Subcutaneous adipose tissue (tissue), 4 donors: ENCODE measurements around the gene GPR61. TPM values are rescaled to one million over a fixed set of nuclear protein-coding genes. Genes with fewer than 3 reads are reported as not detected.

Experiments
- total RNA-seq, 4 donors: library from RNA; depleted of rRNA; stranded (reverse); fragments of >200 nt; gene quantifications; one replicate each; pipeline ENCODE4 v1.1.0, GENCODE V29; 2016
- TF ChIP-seq, protein P1 (sequence below): fragments of 450-650 bp; IDR thresholded peaks from one replicate; pipeline ENCODE4 v1.5.1; 2016; ENCODE audit warnings: low read depth, mild to moderate bottlenecking, control low read depth, antibody characterized with exemption, moderate library complexity

Gene GPR61
- total RNA-seq, 4 donors from 2014 or later, result not detected

DNA sequence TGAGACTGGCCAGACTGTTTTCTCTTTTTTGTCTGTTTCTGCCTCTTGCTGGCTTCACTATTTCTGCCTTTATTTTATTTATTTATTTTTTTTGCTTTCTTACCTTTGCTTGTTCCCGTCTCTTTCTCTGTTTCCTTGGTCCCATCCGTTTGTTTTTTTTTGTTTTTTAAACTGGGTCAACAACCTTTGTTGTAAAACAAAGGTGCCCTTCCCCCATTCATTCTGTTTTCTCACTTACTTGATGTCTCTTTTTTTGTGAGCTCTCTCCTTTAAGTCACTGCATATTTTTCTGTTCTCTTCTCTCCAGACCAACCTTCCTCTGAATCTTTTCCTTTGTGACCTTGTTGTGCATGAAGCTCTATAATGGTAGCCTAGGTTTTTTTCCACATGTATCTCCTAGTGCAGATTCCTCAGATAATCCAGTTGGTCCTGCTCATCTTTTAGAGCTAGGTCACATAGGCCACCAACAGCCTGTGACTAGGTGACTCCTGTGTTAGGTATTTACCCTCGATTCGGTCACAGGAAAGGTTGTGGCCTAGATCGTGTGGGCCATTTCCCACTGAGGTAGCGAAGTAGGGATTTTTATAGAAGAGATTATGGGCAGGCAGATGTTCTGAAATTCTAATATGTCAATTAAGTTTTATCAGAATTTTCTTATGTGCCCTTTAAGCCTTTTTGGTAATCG, 24.7 kb downstream of the GPR61 start:
- TF ChIP-seq, protein P1, sequence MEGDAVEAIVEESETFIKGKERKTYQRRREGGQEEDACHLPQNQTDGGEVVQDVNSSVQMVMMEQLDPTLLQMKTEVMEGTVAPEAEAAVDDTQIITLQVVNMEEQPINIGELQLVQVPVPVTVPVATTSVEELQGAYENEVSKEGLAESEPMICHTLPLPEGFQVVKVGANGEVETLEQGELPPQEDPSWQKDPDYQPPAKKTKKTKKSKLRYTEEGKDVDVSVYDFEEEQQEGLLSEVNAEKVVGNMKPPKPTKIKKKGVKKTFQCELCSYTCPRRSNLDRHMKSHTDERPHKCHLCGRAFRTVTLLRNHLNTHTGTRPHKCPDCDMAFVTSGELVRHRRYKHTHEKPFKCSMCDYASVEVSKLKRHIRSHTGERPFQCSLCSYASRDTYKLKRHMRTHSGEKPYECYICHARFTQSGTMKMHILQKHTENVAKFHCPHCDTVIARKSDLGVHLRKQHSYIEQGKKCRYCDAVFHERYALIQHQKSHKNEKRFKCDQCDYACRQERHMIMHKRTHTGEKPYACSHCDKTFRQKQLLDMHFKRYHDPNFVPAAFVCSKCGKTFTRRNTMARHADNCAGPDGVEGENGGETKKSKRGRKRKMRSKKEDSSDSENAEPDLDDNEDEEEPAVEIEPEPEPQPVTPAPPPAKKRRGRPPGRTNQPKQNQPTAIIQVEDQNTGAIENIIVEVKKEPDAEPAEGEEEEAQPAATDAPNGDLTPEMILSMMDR, result no peak

DNA sequence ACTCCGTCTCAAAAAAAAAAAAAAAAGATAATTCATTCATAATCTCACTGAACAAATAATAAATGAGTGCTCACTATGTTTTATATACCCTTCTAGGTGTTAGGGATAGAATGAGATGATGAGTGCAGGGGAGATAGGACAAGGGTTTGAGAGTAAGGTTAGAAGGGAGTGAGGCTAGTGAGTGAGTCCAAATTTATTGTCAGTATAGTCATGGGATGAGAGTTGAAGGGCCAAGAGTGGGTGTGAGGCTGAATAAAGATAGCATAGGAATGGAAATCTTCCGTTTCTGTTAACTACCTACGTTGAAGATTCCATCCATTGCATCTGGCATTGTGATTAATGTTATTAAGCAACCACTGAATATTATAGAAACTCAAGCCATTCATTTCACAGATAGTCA, 25.6 kb downstream of the GPR61 start:
- TF ChIP-seq, protein P1, result no peak

DNA sequence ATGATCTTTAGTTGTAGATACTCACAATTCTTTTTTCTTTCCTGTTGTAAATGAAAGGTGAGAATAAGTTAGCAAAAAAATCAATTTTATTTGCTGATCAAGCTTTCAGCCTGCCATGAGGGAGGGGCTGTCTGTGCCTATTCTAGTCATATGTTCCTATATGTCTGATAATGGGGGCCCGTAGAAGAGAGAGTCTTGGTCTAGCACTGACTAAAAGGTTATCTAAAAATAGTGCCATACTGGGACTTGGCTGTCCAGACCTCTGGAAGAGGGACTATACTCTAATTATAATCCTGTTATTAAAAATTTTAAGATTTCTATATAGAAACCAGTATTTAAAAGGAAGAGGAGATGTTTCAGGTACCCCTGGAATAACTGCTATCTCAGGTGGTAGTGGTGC, 27.3 kb downstream of the GPR61 start:
- TF ChIP-seq, protein P1, result no peak

DNA sequence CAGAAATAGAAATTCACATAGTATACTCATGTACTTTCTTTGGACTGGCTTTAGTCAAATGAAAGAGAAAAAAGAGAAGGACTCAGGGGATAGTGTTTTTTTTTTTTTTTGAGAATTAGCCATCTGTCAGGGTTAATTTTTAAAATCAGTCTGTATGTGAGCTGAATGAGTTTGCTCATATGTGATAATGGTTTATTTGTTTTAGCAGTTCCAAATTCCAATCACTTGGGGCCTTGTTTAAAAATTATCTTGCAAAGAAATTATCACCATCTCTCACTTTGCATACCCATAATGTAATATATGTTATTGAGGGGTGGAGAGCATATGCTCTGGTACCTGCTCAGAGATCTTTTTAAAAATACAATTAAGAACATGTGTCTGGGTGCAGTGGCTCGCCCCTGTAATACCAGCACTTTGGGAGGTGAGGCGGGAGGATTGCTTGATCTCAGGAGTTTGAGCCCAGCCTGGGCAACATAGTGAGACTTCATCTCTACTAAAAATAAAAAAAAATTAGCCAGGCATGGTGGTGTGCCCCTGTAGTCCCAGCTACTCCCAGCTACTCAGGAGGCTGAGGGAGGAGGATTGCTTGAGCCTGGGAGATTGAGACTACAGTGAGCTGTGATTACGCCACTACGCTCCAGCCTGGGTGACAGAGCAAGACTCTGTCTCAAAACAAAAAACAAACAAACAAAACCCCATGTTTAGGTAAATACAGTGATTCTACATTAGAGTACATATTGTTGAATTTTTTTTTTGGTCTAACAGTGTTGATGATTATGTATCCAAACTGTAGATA, 28.4 kb downstream of the GPR61 start:
- TF ChIP-seq, protein P1, result no peak

DNA sequence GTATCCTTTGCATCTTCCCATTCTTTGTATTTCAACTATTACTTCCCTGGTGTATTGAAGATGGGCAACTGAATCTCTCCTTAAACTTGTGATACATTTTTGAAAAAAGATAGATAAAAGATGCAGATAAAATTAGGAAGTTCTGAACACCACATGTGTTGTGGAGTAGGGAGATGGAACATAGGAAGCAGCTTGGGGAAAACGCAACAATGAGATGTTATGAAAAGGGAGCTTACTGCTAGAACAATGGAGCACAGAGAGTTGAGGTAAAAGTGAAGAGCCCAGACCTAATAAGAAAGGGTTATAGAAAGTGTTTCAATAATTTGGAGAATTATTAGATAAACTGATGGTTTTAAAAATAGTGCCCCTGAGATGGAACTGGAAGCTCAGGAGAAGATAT, 29.7 kb downstream of the GPR61 start:
- TF ChIP-seq, protein P1, result no peak

DNA sequence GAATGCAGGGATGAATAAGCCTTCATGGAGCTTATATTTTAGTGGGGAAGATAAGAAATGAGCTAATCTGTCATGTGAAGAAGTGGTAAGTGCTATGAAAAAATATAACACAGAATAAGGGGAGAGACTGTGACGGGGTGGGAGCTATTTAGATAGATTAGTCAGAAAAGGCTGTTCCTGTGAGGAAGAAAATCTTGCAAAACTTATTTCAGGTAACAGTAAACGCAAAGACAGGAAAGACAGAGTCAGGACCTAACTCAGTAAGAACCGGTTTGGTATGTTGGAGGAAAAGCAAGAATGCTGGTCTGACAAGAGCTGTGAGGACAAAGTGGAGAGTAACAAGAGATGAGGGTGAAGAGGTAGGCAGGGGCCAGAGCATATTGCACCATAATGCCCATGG, 30.7 kb downstream of the GPR61 start:
- TF ChIP-seq, protein P1, result no peak

DNA sequence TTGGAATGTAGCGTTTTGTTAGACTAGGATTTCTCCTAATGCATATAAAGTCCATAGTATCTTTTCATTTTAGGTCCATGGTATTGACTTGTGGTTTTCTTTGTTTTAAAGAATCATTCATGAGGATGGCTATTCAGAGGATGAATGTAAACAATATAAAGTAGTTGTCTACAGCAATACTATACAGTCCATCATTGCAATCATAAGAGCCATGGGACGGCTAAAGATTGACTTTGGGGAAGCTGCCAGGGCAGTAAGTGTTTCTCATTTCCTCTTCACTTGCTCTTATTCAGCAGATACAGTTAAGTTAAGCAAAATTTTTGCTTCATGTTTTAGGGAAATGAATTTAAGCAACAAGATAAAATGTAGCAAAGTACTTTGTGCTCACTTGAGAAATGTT, 34.1 kb downstream of the GPR61 start:
- TF ChIP-seq, protein P1, result no peak
